NCI-H69 (cell line): ENCODE data around the gene CMSS1.

ENCODE experiments used
- DNase-seq: peaks from one replicate; lab custom pipeline; 2025; lab: John Stamatoyannopoulos, UW

CMSS1 gene

GRCh38 chr3:99875581-99875928, 57.9 kb downstream of the CMSS1 start:
- no peak for DNase-seq

GRCh38 chr3:99875929-99876841, 58.5 kb downstream of the CMSS1 start:
- DNase-seq = no peak

- no peak for DNase-seq
Measured at GRCh38 chr3:99877031-99877579, 59.4 kb downstream of the CMSS1 start.

GRCh38 chr3:99878005-99878404, 60.3 kb downstream of the CMSS1 start:
- no peak for DNase-seq

- no peak for DNase-seq
Measured at GRCh38 chr3:99879275-99879674, 61.6 kb downstream of the CMSS1 start.

- no peak for DNase-seq
Measured at GRCh38 chr3:99881121-99881524, 63.5 kb downstream of the CMSS1 start.

- no peak for DNase-seq
Measured at GRCh38 chr3:99882436-99883137, 64.9 kb downstream of the CMSS1 start.

- DNase-seq = no peak
Measured at GRCh38 chr3:99883138-99883461, 65.4 kb downstream of the CMSS1 start.

GRCh38 chr3:99883693-99884092, 66.0 kb downstream of the CMSS1 start:
- no peak for DNase-seq

- DNase-seq = no peak
Measured at GRCh38 chr3:99884484-99884883, 66.8 kb downstream of the CMSS1 start.

GRCh38 chr3:99885085-99885484, 67.4 kb downstream of the CMSS1 start:
- no peak for DNase-seq

GRCh38 chr3:99885851-99886250, 68.2 kb downstream of the CMSS1 start:
- no peak for DNase-seq

GRCh38 chr3:99891610-99892285, 74.1 kb downstream of the CMSS1 start:
- DNase-seq = no peak

GRCh38 chr3:99892332-99892731, 74.7 kb downstream of the CMSS1 start:
- DNase-seq = no peak

GRCh38 chr3:99895131-99895696, 77.6 kb downstream of the CMSS1 start:
- no peak for DNase-seq

GRCh38 chr3:99895703-99896441, 78.2 kb downstream of the CMSS1 start:
- DNase-seq = peak; percentile 90

- peak; percentile 79 for DNase-seq
Measured at GRCh38 chr3:99896482-99896881, 78.8 kb downstream of the CMSS1 start.

- no peak for DNase-seq
Measured at GRCh38 chr3:99899603-99900002, 81.9 kb downstream of the CMSS1 start.

- DNase-seq = no peak
Measured at GRCh38 chr3:99900248-99900647, 82.6 kb downstream of the CMSS1 start.

GRCh38 chr3:99901200-99901926, 83.7 kb downstream of the CMSS1 start:
- peak; percentile 78 for DNase-seq

GRCh38 chr3:99902091-99902490, 84.4 kb downstream of the CMSS1 start:
- DNase-seq = peak; percentile 8
